HG03565 (cell line): Measurements from ENCODE around the gene FAM174A.
"Not testable (repeated sequence)": the region's sequence is repeated elsewhere in the genome, so short reads cannot be mapped to it uniquely, and the experiment has no call there.

Experiments used
- ATAC-seq: cut with Tn5 transposase; IDR thresholded peaks from one replicate; pipeline ENCODE4 v1.9.1; 2021; ENCODE audit warnings: mild to moderate bottlenecking, moderate library complexity; ENCODE audit not compliant: unreplicated experiment

The FAM174A gene

GRCh38 chr5:100575815-100576214 is 40.6 kb downstream of the FAM174A start:
- no peak for ATAC-seq

- no peak for ATAC-seq
These were observed 41.1 kb downstream of the FAM174A start for GRCh38 chr5:100576217-100576751.

GRCh38 chr5:100577506-100577905 is 42.3 kb downstream of the FAM174A start:
- ATAC-seq: no peak

GRCh38 chr5:100584069-100584468 is 48.9 kb downstream of the FAM174A start:
- ATAC-seq: peak; percentile 88

- no peak for ATAC-seq
These were observed 49.7 kb downstream of the FAM174A start for GRCh38 chr5:100584889-100585288.

GRCh38 chr5:100590867-100591266 is 55.7 kb downstream of the FAM174A start:
- no peak for ATAC-seq

- ATAC-seq: no peak
These were observed 60.1 kb downstream of the FAM174A start for GRCh38 chr5:100595152-100595811.

- ATAC-seq: no peak
These were observed 60.6 kb downstream of the FAM174A start for GRCh38 chr5:100595812-100596173.

- no peak for ATAC-seq
These were observed 63.3 kb downstream of the FAM174A start for GRCh38 chr5:100598446-100598845.

GRCh38 chr5:100600298-100600994 is 65.3 kb downstream of the FAM174A start:
- ATAC-seq: no peak

GRCh38 chr5:100603141-100603540 is 68.0 kb downstream of the FAM174A start:
- ATAC-seq: no peak

GRCh38 chr5:100604021-100604420 is 68.8 kb downstream of the FAM174A start:
- ATAC-seq: not testable (repeated sequence)

GRCh38 chr5:100609594-100609993 is 74.4 kb downstream of the FAM174A start:
- no peak for ATAC-seq

- ATAC-seq: no peak
These were observed 79.1 kb downstream of the FAM174A start for GRCh38 chr5:100614308-100614707.

- no peak for ATAC-seq
These were observed 80.2 kb downstream of the FAM174A start for GRCh38 chr5:100615362-100615761.

GRCh38 chr5:100616291-100616690 is 81.1 kb downstream of the FAM174A start:
- ATAC-seq: no peak

GRCh38 chr5:100616981-100617380 is 81.8 kb downstream of the FAM174A start:
- no peak for ATAC-seq

- peak; percentile 85 for ATAC-seq
These were observed 88.5 kb downstream of the FAM174A start for GRCh38 chr5:100623719-100624118.

- peak; percentile 78 for ATAC-seq
These were observed 99.9 kb downstream of the FAM174A start for GRCh38 chr5:100634937-100635534.
